ENCODE results near the gene ANKRD13A. TPM values are rescaled to one million over a fixed set of nuclear protein-coding genes. Genes with fewer than 3 reads are reported as not detected.
A peak's percentile ranks its signal among the peaks of the same experiment; 100 is the strongest.
"Not testable (repeated sequence)": the region's sequence is repeated elsewhere in the genome, so short reads cannot be mapped to it uniquely, and the experiment has no call there.

ANKRD13A gene
- polyA plus RNA-seq, 1 experiment: 268 TPM

DNA sequence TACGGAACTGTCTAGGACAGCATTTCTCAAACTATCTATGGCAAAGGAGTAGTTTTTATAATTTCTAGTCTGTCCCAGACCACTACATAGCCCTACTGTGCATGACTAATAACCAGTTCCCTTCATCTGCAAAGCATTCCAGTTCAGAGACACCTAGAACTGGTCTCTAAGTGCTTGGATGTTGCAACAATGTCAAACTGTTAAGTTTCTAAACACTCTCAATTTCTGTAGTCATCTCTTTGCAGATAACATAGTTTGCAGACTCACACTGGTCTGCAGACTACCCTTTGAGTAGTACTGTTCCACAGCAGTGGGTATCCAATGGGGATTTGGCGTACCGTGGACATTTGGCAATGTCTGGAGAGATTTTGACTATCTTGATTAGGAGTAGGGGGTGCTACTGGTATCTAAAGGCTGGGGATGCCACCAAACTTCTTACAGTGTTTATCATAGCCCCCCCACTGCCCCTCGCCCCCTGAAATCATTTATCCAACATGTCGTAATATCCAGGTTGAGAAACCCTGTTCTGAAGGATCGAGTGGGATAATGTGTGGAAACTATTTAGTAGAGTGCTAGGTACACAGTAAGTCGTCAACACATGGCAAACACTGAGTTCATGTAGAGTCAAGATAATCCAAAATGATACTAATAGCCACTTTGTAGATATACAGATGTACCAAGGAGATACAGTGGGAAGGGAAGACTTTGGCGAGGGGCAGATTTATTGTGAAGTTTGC lies 47.4 kb downstream of the ANKRD13A start:
- DNase-seq (ENCODE audit: low read depth): no peak
- H3K27me3 ChIP-seq (ENCODE audit: control insufficient read depth, insufficient read depth, low read length): no peaks in the 10 kb centered on the region
- CTCF ChIA-PET: no interaction called here
- peaks cover 4% of the 10 kb centered on the region for H3K36me3 ChIP-seq (ENCODE audit: control insufficient read depth, insufficient read depth, low read length)
- TF ChIP-seq, protein P1, sequence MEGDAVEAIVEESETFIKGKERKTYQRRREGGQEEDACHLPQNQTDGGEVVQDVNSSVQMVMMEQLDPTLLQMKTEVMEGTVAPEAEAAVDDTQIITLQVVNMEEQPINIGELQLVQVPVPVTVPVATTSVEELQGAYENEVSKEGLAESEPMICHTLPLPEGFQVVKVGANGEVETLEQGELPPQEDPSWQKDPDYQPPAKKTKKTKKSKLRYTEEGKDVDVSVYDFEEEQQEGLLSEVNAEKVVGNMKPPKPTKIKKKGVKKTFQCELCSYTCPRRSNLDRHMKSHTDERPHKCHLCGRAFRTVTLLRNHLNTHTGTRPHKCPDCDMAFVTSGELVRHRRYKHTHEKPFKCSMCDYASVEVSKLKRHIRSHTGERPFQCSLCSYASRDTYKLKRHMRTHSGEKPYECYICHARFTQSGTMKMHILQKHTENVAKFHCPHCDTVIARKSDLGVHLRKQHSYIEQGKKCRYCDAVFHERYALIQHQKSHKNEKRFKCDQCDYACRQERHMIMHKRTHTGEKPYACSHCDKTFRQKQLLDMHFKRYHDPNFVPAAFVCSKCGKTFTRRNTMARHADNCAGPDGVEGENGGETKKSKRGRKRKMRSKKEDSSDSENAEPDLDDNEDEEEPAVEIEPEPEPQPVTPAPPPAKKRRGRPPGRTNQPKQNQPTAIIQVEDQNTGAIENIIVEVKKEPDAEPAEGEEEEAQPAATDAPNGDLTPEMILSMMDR (IDR thresholded peaks at IDR 0.05; ENCODE audit: insufficient read depth, low read depth, low read length): no peak
- no peak overlapping the region for H3K4me3 ChIP-seq (ENCODE audit: low read depth, low read length)
- POLR2A ChIA-PET: no interaction called here

DNA sequence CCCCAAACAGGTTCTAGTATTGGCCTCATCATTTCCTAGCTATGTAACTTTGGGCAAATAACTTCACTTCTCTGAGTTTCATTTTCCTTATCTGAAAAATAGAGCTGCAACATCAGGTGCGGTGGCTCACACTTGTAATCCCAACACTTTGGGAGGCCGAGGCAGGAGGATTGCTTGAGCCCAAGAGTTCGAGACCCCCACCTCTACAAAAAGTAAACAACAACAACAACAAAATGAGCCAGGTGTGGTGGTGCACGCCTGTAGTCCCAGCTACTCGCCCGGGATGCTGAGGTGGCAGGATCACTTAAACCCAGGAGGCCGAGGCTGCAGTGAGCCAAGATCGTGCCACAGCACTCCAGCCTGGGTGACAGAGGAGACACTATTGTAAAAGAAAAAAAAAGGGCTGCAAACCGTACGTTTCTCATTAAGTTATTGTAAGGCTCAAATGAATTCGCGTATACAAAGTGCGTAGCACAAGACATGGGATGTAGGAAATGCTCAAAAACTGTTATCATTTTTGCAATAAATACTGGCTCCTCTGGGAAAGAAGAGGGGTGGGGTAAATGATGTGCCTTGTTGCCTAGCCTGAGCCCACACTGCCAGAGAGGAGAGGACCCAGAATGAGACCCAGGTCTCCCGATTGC lies 48.2 kb downstream of the ANKRD13A start:
- Histone ChIP-seq H3K4me3 (ENCODE audit: low read depth, low read length) (peak overlapping the region; percentile 73), H3K36me3 (ENCODE audit: control insufficient read depth, insufficient read depth, low read length) (no peaks in the 10 kb centered on the region), H3K27me3 (ENCODE audit: control insufficient read depth, insufficient read depth, low read length) (no peaks in the 10 kb centered on the region)
- no peak for DNase-seq (ENCODE audit: low read depth)
- ChIA-PET POLR2A (interaction anchor here (0.6 kb wide), 1 partner anchor 986 kb away, joined by 5 read pairs; no protein-coding TSS in a partner anchor), CTCF (interaction anchor here (0.5 kb wide), 1 partner anchor 30 kb away, joined by 4 read pairs; no protein-coding TSS in a partner anchor)
- TF ChIP-seq, protein P1 (IDR thresholded peaks at IDR 0.05; ENCODE audit: insufficient read depth, low read depth, low read length): no peak

DNA sequence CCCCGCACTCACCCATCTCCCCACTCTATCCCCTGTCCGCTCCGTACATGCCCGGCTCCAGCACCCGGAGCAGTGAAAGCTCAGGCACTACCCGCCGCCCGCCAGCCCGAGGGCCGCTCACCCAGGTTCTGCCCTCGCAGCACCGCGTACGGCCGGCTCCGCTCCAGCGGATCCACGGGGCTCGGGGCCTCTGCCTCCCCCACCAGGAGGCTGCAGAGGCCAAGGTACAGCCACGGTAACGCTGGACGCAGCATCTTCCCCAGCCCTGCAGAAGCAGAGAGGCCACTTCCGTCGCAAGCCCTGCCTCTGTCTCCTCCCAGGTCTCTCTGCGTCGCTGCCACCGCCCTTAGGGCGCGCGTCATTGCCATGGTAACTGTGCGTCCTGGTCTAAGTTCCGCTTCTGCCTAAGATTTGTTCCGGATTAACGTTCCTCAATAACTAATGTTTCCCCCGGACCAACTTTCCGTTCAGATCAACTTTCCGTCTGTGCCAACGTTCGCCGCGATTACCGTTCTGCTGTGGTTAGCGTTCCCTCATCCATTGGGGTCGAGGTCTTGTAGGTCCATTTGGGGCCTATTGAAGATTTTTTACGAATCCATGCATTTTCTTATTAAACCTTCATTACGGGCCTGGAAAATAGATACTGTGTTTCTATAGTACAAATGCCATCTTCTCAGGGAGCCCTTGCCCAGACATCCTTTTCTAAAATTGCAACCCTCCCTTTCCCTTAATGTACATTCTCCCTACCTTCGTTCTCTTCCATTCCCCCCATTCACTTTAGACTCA lies 49.2 kb downstream of the ANKRD13A start, which contains the start of gene C12orf76:
Gene C12orf76, minus strand, starts transcription at position 281 of the 786 bp plus-strand sequence. Its CDS starts 27 bp downstream, at position 254.
- CTCF ChIA-PET: no interaction called here
- DNase-seq (ENCODE audit: low read depth): peak; percentile 87
- H3K27me3 ChIP-seq (ENCODE audit: control insufficient read depth, insufficient read depth, low read length): no peaks in the 10 kb centered on the region
- peak within 1 kb of the TSS; percentile 73 for H3K4me3 ChIP-seq (ENCODE audit: low read depth, low read length)
- POLR2A ChIA-PET: interaction anchor here (0.6 kb wide), 1 partner anchor 34 kb away, joined by 9 read pairs; no protein-coding TSS in a partner anchor
- H3K36me3 ChIP-seq (ENCODE audit: control insufficient read depth, insufficient read depth, low read length): no peaks in the 10 kb centered on the region
- TF ChIP-seq, protein P1 (IDR thresholded peaks at IDR 0.05; ENCODE audit: insufficient read depth, low read depth, low read length): no peak

DNA sequence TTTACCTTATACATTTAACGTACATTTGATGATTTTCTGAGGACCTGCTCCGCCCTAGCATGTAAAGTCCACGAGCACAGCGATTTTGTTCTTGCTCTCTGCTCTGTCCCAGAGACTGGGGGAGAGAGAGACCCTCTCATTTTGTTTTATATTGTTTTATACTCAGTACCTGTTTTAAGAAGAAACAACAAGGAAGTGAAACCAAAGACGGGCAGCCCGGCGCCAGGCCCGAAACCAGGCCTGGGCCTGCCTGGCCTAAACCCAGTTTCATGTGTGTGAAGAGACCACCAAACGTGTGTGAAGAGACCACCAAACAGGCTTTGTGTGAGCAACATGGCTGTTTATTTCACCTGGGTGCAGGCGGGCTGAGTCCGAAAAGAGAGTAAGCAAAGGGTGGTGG lies 49.8 kb downstream of the ANKRD13A start:
- CTCF ChIA-PET; H3K36me3 ChIP-seq (ENCODE audit: control insufficient read depth, insufficient read depth, low read length); DNase-seq (ENCODE audit: low read depth); POLR2A ChIA-PET; H3K27me3 ChIP-seq (ENCODE audit: control insufficient read depth, insufficient read depth, low read length): not testable (repeated sequence)
- peak overlapping the region; percentile 73 for H3K4me3 ChIP-seq (ENCODE audit: low read depth, low read length)

DNA sequence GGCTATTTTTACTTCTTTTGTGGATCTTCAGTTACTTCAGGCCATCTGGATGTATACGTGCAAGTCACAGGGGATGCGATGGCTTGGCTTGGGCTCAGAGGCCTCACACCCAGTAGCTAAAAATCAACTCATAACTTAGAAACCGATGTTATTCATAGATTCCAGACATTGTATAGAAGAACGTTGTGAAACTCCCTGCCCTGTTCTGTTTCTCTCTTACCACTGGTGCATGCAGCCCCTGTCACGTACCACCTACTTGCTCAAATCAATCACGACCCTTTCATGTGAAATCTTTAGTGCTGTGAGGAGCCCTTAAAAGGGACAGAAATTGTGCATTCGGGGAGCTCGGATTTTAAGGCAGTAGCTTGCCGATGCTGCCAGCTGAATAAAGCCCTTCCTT lies 50.4 kb downstream of the ANKRD13A start:
- H3K27me3 ChIP-seq (ENCODE audit: control insufficient read depth, insufficient read depth, low read length); H3K36me3 ChIP-seq (ENCODE audit: control insufficient read depth, insufficient read depth, low read length); DNase-seq (ENCODE audit: low read depth); H3K4me3 ChIP-seq (ENCODE audit: low read depth, low read length); CTCF ChIA-PET; POLR2A ChIA-PET: not testable (repeated sequence)

DNA sequence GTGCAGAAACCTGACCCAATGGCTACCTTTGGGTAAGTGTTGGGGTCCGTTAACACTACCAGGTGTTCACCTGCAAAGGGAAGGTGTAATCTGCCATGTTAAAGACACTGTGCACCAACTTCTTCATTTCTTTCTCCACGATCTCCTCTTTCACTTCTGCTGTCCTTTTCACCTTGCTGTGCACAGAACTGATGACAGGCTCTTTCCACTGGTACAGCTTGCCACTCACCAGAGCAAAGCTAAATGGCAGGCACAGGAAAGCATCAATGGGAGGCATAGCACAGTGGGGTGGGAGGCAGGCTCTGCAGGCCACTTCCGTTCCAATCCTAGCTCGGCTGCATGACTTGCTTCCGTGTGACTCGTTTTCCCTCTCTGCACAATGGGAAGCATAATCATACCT lies 51.7 kb downstream of the ANKRD13A start:
- DNase-seq (ENCODE audit: low read depth): no peak
- Histone ChIP-seq H3K4me3 (ENCODE audit: low read depth, low read length) (no peak overlapping the region), H3K27me3 (ENCODE audit: control insufficient read depth, insufficient read depth, low read length) (no peaks in the 10 kb centered on the region), H3K36me3 (ENCODE audit: control insufficient read depth, insufficient read depth, low read length) (no peaks in the 10 kb centered on the region)
- ChIA-PET POLR2A (no interaction called here), CTCF (no interaction called here)
- TF ChIP-seq, protein P1 (IDR thresholded peaks at IDR 0.05; ENCODE audit: insufficient read depth, low read depth, low read length): no peak

DNA sequence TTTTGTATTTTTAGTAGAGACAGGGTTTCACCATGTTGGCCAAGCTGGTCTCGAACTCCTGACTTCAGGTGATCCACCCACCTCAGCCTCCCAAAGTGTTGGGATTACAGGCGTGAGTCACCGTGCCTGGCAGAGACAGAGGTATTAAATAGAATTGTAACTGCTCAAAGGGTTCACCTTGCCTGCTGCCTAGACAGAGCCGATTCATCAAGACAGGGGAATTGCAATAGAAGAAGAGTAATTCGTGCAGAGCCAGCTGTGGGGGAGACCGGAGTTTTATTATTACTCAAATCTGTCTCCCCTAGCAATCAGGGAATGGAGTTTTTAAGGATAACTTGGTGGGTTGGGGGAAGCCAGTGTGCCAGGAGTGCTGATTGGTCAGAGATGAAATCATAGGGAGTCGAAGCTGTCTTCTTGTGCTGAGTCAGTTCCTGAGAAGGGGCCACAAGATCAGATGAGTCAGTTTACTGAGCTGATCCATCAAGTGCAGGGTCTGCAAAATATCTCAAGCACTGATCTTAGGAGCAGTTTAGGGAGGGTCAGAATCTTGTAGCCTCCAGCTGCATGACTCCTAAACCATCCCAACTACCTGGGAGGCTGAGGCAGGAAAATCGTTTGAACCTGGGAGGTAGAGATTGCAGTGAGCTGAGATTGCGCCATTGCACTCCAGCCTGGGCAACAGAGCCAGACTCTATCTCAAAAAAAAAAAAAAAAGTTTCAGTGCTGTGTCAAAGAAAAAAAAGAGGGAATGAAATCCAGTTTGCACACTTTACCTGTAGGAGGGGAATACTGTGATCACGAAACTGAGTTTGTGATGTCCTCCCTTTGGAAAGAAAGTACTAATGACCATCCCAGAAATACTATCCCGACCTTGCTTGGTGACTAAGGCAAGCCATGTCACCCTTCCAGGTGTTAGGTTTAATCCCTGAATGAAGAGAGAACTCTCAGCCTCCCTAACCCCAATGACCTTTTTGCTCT lies 56.4 kb downstream of the ANKRD13A start:
- DNase-seq (ENCODE audit: low read depth): peak; percentile 57
- H3K36me3 ChIP-seq (ENCODE audit: control insufficient read depth, insufficient read depth, low read length); H3K4me3 ChIP-seq (ENCODE audit: low read depth, low read length); POLR2A ChIA-PET; H3K27me3 ChIP-seq (ENCODE audit: control insufficient read depth, insufficient read depth, low read length): not testable (repeated sequence)
- CTCF ChIA-PET: interaction anchor here (1.0 to 1.3 kb wide), 2 partner anchors 9 to 13 kb away, joined by 5 to 6 read pairs; no protein-coding TSS in a partner anchor

Measured in BJ (cell line).